Activated CD4-positive, alpha-beta T cell treated with anti-CD3 and anti-CD28 coated beads, Interleukin-2, amount 10 ng/mL, durations not matched to agents 24 days and 14 days (primary cell): ENCODE measurements around the gene TMEM156. TPM values are rescaled to one million over a fixed set of nuclear protein-coding genes. Genes with fewer than 3 reads are reported as not detected.

Source experiments
- DNase-seq: peaks from one replicate; pipeline ENCODE4 v3.0.0; 2022
- H3K27ac Mint-ChIP-seq: one replicate; pipeline ENCODE4 v1.8.0; 2022; ENCODE audit warnings: mild to moderate bottlenecking, mixed read lengths
- H3K27me3 Mint-ChIP-seq: one replicate; pipeline ENCODE4 v1.8.0; 2022; ENCODE audit warnings: mixed read lengths
- H3K36me3 Mint-ChIP-seq: one replicate; pipeline ENCODE4 v1.8.0; 2022; ENCODE audit warnings: low read depth, mild to moderate bottlenecking, mixed read lengths
- H3K4me1 Mint-ChIP-seq: one replicate; pipeline ENCODE4 v1.8.0; 2021; ENCODE audit warnings: mixed read lengths
- H3K4me3 Mint-ChIP-seq: one replicate; pipeline ENCODE4 v1.8.0; 2022; ENCODE audit warnings: mild to moderate bottlenecking, moderate library complexity, mixed read lengths
- H3K9me3 Mint-ChIP-seq: one replicate; pipeline ENCODE4 v1.8.0; 2021; ENCODE audit warnings: mixed read lengths
- intact Hi-C: fragments of 100-400 bp; cut with micrococcal nuclease; formaldehyde crosslinking; loops from one replicate; pipeline ENCODE4 v1.15.1; 2023
- total RNA-seq: library from RNA; stranded (reverse); gene quantifications from 2 replicates; pipeline ENCODE4 v1.2.3, GENCODE V29; 2022

The TMEM156 gene
- total RNA-seq, 1 donor from 2014 or later: 26.9 TPM

DNA sequence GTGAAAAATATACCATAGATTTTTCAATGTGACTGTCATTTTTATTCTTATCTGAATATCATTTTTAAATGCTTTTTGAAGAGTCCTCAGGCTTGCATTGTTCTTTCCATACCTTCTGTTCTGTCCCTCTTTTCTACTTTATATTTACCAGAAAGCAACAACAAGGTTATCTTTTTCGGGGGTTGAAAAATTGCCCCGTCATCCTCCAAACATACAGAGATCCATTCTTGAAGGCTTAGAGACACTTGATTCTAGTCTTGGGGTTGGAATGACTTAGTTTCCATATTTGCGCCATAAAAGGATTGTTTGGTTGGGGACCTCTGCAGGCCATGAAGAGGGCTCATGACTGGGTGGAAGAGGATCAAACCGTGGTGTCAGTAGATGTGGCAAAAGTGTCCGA, 101.1 kb downstream of the TMEM156 start:
- Mint-ChIP-seq H3K9me3 (no peaks in the 10 kb centered on the region), H3K27me3 (peaks cover 2% of the 10 kb centered on the region), H3K4me1 (peaks cover 5% of the 10 kb centered on the region), H3K27ac (no peak overlapping the region), H3K36me3 (no peaks in the 10 kb centered on the region), H3K4me3 (no peak overlapping the region)
- DNase-seq: no peak
- intact Hi-C loops: no loop called here

DNA sequence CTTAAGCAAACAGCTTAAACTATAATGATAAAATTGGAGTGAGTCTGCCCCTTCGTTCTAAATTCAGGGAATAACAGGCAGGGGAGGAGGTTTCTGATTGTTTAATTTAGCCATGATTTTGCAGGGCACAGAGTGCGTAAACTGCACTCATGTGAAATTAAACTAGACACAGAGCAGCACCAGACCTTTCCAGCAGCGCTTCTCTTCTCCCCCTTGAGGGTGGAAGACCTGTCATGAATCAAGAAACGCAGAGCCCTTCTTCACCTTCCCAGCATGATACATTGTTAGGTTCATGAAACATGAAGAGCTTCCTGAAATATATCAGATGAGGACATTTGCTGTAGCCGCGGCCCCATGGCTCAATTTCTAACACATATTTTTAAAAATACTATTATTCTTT, 101.5 kb downstream of the TMEM156 start:
- H3K27ac Mint-ChIP-seq: no peak overlapping the region
- intact Hi-C loops: no loop called here
- peaks cover 5% of the 10 kb centered on the region for H3K4me1 Mint-ChIP-seq
- H3K36me3 Mint-ChIP-seq: no peaks in the 10 kb centered on the region
- H3K27me3 Mint-ChIP-seq: peaks cover 2% of the 10 kb centered on the region
- DNase-seq: no peak
- no peak overlapping the region for H3K4me3 Mint-ChIP-seq
- H3K9me3 Mint-ChIP-seq: no peaks in the 10 kb centered on the region

DNA sequence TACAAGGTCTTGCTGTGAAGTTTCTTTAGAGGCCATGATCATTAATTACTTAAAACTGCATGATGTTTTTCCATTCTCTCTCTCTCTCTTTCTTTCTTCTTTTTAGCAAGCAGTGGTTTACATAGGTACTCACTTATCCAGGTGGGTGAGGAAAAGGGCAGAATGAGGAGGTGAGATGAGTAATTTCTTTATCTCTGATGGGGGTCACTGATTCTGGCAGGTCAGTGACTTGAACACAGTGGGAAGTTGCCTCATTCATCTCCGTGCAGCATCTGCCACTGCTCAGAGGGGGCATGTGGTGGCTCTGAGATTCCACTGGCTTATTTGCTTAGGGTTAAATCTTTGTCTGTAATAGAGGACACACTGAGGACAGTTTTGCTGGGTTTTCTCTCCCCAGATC, 102.0 kb downstream of the TMEM156 start:
- H3K27me3 Mint-ChIP-seq: peaks cover 3% of the 10 kb centered on the region

DNA sequence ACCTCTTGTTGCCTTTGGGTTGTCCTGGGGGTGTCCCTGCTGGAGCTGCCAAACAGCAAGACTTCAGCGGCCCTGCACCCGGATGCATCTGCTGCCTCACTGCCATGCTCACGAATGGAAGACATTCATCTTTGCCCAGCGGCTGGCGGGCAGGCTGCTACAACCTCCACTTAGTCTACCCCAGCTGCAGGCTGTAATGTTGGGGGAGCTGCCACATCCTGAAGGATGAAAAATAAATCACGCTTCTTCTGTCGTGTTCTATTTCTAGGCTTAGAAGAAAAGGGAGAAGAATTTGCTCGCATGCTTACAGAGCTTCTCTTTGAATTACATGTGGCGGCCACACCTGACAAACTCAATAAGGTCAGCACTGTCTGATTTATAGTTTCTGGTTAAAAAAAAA, 103.2 kb downstream of the TMEM156 start:
- intact Hi-C loops: no loop called here
- Mint-ChIP-seq H3K4me1 (peaks cover 5% of the 10 kb centered on the region), H3K27ac (no peak overlapping the region), H3K9me3 (no peaks in the 10 kb centered on the region), H3K27me3 (peaks cover 3% of the 10 kb centered on the region), H3K36me3 (no peaks in the 10 kb centered on the region), H3K4me3 (no peak overlapping the region)
- no peak for DNase-seq

More for the DNA sequence above, 102.0 kb downstream of the TMEM156 start:
- Mint-ChIP-seq H3K4me3 (no peak overlapping the region), H3K36me3 (no peaks in the 10 kb centered on the region), H3K4me1 (peaks cover 5% of the 10 kb centered on the region), H3K9me3 (no peaks in the 10 kb centered on the region), H3K27ac (no peak overlapping the region)
- no peak for DNase-seq
- intact Hi-C loops: no loop called here

DNA sequence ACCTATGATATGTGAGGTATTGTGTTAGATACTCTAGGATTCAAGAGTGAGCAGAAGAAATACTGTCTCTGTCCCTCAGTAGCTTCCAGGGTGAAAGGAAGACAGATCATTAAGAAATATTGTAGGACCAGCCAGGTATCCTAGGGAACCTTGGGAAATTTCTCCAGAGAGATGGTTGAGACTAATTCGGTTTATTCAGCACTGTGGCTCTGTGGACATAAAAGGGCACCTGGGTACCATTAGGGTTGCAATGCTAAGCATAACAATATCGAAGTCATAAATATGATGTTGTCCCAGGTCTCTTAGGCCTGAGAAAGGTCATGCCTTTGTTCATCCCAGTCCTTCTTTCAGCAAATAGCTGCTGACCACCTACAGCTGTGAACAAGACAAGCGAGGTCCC, 103.6 kb downstream of the TMEM156 start:
- DNase-seq: no peak
- Mint-ChIP-seq H3K9me3 (no peaks in the 10 kb centered on the region), H3K27ac (no peak overlapping the region), H3K4me3 (no peak overlapping the region), H3K27me3 (peaks cover 3% of the 10 kb centered on the region), H3K4me1 (peaks cover 5% of the 10 kb centered on the region), H3K36me3 (no peaks in the 10 kb centered on the region)
- intact Hi-C loops: no loop called here

DNA sequence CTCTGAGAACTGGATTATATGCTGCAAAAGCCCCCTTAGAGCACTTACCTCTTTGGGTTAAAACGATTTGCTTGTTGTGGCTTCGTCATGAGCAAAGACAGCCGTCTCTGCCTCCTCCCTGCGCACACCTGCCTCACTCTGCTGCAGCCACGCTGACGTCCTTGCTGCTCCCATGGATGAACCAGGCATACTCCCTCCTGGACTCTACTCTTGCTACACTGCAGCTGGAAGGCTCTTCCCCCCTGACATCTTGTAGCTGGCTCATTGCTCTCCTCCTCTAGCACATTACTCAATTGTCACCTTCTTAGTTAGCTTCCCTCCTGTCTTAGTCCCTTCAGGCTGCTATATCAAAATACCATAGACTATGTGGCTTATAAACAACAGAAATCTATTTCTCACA, 105.3 kb downstream of the TMEM156 start:
- Mint-ChIP-seq H3K27me3 (peaks cover 3% of the 10 kb centered on the region), H3K4me3 (no peak overlapping the region), H3K36me3 (no peaks in the 10 kb centered on the region), H3K27ac (no peak overlapping the region), H3K4me1 (peaks cover 5% of the 10 kb centered on the region), H3K9me3 (no peaks in the 10 kb centered on the region)
- DNase-seq: no peak
- intact Hi-C loops: no loop called here

DNA sequence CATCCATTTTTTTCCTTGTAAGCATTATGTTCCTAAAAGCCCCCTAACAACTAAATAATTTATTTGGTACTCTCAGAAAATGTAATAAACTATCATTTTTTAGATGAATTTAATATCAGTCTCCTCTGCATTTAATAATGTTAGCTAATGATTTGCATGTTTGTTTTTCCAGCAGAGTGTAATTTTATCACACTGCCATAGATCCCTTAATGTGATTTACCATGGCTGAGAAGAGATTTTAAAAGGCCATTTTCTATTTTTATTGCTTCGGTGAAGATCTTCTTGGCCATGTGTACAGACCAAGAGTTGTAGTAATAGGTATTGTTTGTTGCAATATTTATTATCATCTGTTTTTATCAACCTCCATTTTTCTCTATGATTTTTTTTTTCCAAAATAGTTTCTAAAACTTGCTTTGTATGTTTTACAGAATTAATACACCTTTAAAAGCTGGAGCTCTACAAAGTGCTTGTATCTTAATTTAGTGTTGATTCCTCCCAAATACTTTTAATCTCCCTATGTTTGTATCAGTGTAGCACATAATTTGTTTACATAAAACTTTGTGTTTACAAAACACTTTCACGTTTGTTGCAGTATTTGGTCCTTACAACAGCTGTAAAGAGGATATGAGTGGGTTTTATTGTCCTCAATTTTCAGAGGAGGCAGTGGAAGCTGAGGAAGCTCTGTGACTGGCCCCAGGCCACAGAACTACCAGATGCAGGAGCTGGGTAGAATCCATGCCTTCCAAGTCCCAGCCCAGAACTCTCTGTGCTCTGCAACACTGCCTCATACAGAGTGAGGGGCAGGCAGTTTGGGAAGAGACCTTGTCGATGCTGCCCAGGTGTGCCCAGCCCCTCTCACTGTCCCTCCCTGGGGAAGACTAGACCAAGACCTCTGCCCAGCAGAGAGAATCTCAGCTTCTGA, 106.5 kb downstream of the TMEM156 start:
- Mint-ChIP-seq H3K4me1 (peaks cover 5% of the 10 kb centered on the region), H3K4me3 (no peak overlapping the region), H3K36me3 (no peaks in the 10 kb centered on the region), H3K27me3 (peaks cover 3% of the 10 kb centered on the region), H3K9me3 (no peaks in the 10 kb centered on the region), H3K27ac (no peak overlapping the region)
- no peak for DNase-seq
- intact Hi-C loops: no loop called here

DNA sequence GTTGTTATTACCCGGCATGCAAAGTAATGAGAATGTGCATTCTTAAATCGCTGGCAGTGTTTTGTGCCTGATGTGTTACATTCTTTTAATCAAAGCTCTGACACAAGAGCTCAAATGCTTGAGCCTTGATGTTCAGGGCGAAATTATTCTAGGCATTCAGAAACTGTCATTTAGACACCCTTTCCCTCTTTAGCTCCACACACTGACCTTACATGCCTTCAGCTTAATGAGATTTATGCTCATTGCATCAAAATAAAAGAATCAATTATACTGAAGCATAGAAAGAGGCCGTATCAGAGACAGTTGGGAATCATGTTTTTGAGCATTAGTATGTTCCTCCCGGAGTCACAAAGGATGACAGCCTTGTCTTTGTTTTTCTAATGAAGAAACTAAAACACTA, 107.9 kb downstream of the TMEM156 start:
- intact Hi-C loops: no loop called here
- H3K27me3 Mint-ChIP-seq: peaks cover 3% of the 10 kb centered on the region
- DNase-seq: no peak
- H3K4me3 Mint-ChIP-seq: no peak overlapping the region
- H3K27ac Mint-ChIP-seq: no peak overlapping the region
- no peaks in the 10 kb centered on the region for H3K36me3 Mint-ChIP-seq
- H3K4me1 Mint-ChIP-seq: no peaks in the 10 kb centered on the region
- H3K9me3 Mint-ChIP-seq: no peaks in the 10 kb centered on the region

DNA sequence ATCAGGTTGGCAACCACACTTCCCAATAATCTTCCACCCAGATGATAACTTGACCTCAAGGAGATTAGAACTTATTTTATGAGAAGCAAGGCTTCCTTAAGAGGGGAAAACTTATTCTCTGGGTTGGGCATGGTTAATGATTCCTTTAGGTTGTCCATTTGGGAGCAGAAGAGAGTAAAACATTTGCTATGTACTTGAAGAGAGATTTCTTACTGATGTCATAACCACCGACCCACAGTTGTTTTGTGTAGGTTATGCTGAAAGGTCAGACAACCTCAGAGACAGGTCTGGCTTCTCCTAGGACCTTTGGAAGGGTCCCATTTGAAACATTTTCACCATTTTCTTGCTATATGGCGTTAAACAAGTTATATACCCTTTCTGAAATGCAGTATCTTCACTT, 108.5 kb downstream of the TMEM156 start:
- intact Hi-C loops: no loop called here
- Mint-ChIP-seq H3K36me3 (no peaks in the 10 kb centered on the region), H3K27ac (no peak overlapping the region), H3K9me3 (no peaks in the 10 kb centered on the region), H3K4me3 (no peak overlapping the region), H3K27me3 (peaks cover 3% of the 10 kb centered on the region), H3K4me1 (no peaks in the 10 kb centered on the region)
- DNase-seq: no peak

DNA sequence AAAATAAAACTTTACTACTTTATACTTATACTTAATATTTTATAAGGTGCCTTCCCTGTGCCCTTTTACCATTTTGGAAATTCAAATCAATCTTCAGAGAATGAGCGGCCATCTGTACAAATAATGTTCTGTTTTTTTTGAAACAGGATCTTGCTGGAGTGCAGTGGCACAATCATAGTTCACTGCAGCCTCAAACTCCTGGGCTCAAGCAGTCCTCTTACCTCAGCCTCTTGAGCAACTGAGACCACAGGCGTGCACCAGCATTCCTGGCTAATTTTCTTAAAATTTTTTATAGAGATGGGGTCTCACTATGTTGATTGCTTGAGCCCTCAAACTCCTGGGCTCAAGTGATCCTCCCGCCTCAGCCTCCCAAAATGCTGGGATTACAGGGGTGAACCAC, 111.1 kb downstream of the TMEM156 start:
- Mint-ChIP-seq H3K4me3 (no peak overlapping the region), H3K27ac (no peak overlapping the region), H3K9me3 (peaks cover 2% of the 10 kb centered on the region), H3K36me3 (no peaks in the 10 kb centered on the region), H3K27me3 (peaks cover 1% of the 10 kb centered on the region), H3K4me1 (no peaks in the 10 kb centered on the region)
- DNase-seq: no peak
- intact Hi-C loops: no loop called here

DNA sequence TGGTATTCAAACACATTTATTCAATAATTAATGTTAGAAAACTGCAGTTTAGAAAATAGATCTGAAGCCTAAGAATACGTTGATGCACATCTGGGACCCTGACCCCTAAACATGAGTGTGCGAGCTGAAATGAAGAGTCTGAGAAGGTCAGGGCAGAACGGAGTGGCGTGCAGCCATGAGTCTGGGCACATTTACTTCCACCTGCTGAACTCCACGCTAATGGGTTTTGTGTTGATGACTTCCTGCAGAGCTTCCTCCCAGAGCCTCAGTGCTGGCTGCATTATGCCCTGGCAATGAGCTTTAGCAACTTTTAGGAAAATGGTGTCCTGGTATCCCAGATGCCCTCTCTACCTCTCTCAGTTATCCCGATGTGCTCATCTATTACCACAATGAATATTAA, 111.5 kb downstream of the TMEM156 start:
- Mint-ChIP-seq H3K27ac (no peak overlapping the region), H3K4me3 (no peak overlapping the region), H3K9me3 (peaks cover 5% of the 10 kb centered on the region), H3K36me3 (no peaks in the 10 kb centered on the region), H3K27me3 (peaks cover 1% of the 10 kb centered on the region), H3K4me1 (no peaks in the 10 kb centered on the region)
- no peak for DNase-seq
- intact Hi-C loops: no loop called here

DNA sequence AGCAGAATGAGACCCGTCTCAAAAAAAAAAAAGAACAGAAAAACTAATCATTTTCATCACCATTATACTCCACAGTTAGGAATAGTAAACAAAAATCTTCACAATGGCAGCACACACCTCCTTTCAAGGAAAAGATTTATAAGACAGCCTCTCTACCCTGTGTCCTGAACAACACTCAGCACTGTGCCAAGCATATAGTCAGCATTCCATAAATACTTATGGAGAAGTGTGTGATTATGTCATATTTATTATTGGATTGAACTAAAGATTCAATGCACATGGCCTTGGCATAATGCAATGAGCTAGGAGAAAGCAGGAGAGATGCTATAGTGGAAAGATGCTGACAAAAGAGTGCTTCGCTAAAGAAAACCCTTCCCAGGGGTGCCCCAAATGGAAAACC, 112.0 kb downstream of the TMEM156 start:
- no peak overlapping the region for H3K27ac Mint-ChIP-seq
- no peaks in the 10 kb centered on the region for H3K36me3 Mint-ChIP-seq
- no peaks in the 10 kb centered on the region for H3K27me3 Mint-ChIP-seq
- peaks cover 3% of the 10 kb centered on the region for H3K4me1 Mint-ChIP-seq
- no peak overlapping the region for H3K4me3 Mint-ChIP-seq
- intact Hi-C loops: no loop called here
- H3K9me3 Mint-ChIP-seq: peaks cover 5% of the 10 kb centered on the region
- DNase-seq: no peak

DNA sequence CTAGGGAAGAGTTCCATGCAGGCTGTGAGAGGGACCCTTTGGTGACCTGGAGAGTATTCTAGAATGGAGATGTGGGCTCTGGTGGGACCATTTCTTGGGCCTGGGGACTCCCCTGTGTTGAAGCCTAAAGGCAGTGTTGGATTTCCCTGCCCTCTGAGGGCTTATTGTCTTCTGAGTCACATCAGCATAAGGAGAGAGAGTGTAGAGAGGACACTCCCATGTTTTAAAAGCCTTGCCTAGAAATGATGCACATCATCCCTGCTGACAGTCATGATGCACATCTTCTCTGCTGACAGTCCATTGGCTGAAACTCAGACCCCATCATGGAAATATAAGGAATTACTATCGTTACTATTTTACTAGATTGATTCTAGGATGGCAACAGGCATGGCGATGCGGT, 112.7 kb downstream of the TMEM156 start:
- H3K27me3 Mint-ChIP-seq: no peaks in the 10 kb centered on the region
- intact Hi-C loops: no loop called here
- no peak for DNase-seq
- no peak overlapping the region for H3K4me3 Mint-ChIP-seq
- H3K36me3 Mint-ChIP-seq: no peaks in the 10 kb centered on the region
- peaks cover 10% of the 10 kb centered on the region for H3K4me1 Mint-ChIP-seq
- no peak overlapping the region for H3K27ac Mint-ChIP-seq
- H3K9me3 Mint-ChIP-seq: peaks cover 5% of the 10 kb centered on the region

DNA sequence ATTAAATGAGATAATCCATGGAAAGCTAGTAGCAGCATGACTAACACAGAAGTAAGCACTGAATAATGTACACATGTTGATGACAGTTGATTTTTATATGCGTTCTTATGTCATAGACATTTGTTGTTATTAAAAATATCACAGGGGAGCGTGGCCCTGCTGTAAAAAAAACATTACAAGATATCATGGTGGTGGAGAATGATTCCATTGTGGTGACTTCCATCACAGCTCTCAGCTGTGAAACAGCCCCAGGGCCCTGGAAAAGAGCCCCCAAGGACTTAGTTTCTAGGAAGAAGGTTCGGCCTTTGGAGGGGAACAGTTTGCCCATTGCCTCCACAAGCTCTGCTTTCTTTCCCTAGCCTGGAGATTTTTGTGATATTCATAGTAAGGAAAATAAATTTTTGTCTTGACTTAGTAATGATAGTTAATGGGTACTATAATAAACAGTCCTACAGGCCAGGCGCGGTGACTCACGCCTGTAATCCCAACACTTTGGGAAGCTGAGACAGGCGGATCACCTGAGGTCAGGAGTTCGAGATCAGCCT, 114.7 kb downstream of the TMEM156 start:
- Mint-ChIP-seq H3K36me3 (no peaks in the 10 kb centered on the region), H3K9me3 (peaks cover 5% of the 10 kb centered on the region), H3K27me3 (no peaks in the 10 kb centered on the region), H3K4me1 (peaks cover 12% of the 10 kb centered on the region), H3K4me3 (no peak overlapping the region), H3K27ac (no peak overlapping the region)
- DNase-seq: no peak
- intact Hi-C loops: no loop called here
